Naive thymus-derived CD4-positive, alpha-beta T cell (primary cell): ENCODE results near the gene SDCCAG8. TPM values are rescaled to one million over a fixed set of nuclear protein-coding genes. Genes with fewer than 3 reads are reported as not detected.
"Not testable (repeated sequence)": the region's sequence is repeated elsewhere in the genome, so short reads cannot be mapped to it uniquely, and the experiment has no call there.

Experiments
- ATAC-seq: fragments of 150-1000 bp; cut with Tn5 transposase; 2 replicates; pipeline ENCODE4 v1.10.0; 2021; ENCODE audit warnings: mild to moderate bottlenecking, moderate library complexity
- CTCF ChIA-PET: fragments of 350-600 bp; sonication (Branson Sonifier 250); formaldehyde crosslinking; loops from one replicate; lab custom pipeline; 2021; ENCODE audit warnings: antibody characterized with exemption; lab: Charles Lee
- POLR2A ChIA-PET: fragments of 350-600 bp; sonication (Branson Sonifier 250); formaldehyde crosslinking; loops from one replicate; lab custom pipeline; 2021; ENCODE audit warnings: antibody characterized with exemption, inconsistent platforms; lab: Charles Lee
- DNase-seq, 9 donors: peaks; one replicate each; pipeline versions ENCODE4 v3.0.0 to v3.0.0-alpha.2; 2020 to 2022; ENCODE audit warnings: mixed read lengths in 1 of 9
- H3K27ac ChIP-seq: one replicate; pipeline ENCODE4 v1.7.0; 2013; ENCODE audit warnings: mild to moderate bottlenecking, low read depth, low read length, moderate library complexity
- H3K27me3 ChIP-seq, 2 donors: one replicate each; pipeline ENCODE4 v1.7.0; 2013; ENCODE audit warnings: low read length in 2 of 2, mild to moderate bottlenecking in 2 of 2, moderate library complexity in 2 of 2; ENCODE audit not compliant: control insufficient read depth in 2 of 2, insufficient read depth in 2 of 2
- H3K36me3 ChIP-seq, 3 experiments: 1 replicate in 2 of 3; 2 replicates in 1 of 3; pipeline ENCODE4 v1.7.0; 2013; ENCODE audit warnings: low read length in 3 of 3, mild to moderate bottlenecking in 3 of 3, moderate library complexity in 1 of 3; ENCODE audit not compliant: insufficient read depth in 3 of 3, control insufficient read depth in 2 of 3
- H3K4me1 ChIP-seq, 2 donors: one replicate each; pipeline ENCODE4 v1.7.0; 2013; ENCODE audit warnings: low read length in 2 of 2, mild to moderate bottlenecking in 2 of 2, moderate library complexity in 1 of 2; ENCODE audit not compliant: control insufficient read depth in 2 of 2, insufficient read depth in 2 of 2
- H3K4me3 ChIP-seq: 2 replicates; pipeline ENCODE4 v1.7.0; 2013; ENCODE audit warnings: mild to moderate bottlenecking, low read length
- H3K9me3 ChIP-seq, 3 experiments: 1 replicate in 2 of 3; 2 replicates in 1 of 3; pipeline ENCODE4 v1.7.0; 2013; ENCODE audit warnings: low read length in 3 of 3; ENCODE audit not compliant: control insufficient read depth in 2 of 3
- H3K27ac Mint-ChIP-seq, 9 donors: one replicate each; pipeline ENCODE4 v1.8.0; 2020 to 2022; ENCODE audit warnings: mixed read lengths in 9 of 9, mild to moderate bottlenecking in 8 of 9, moderate library complexity in 5 of 9, inconsistent platforms in 2 of 9
- H3K27me3 Mint-ChIP-seq, 5 donors: one replicate each; pipeline ENCODE4 v1.8.0; 2021 to 2022; ENCODE audit warnings: mixed read lengths in 5 of 5, mild to moderate bottlenecking in 1 of 5
- H3K36me3 Mint-ChIP-seq, 5 donors: one replicate each; pipeline ENCODE4 v1.8.0; 2020 to 2022; ENCODE audit warnings: mixed read lengths in 5 of 5, mild to moderate bottlenecking in 3 of 5, inconsistent platforms in 1 of 5
- H3K4me1 Mint-ChIP-seq, 7 donors: one replicate each; pipeline ENCODE4 v1.8.0; 2020 to 2022; ENCODE audit warnings: mixed read lengths in 7 of 7, mild to moderate bottlenecking in 3 of 7, inconsistent platforms in 1 of 7
- H3K4me3 Mint-ChIP-seq, 10 donors: one replicate each; pipeline ENCODE4 v1.8.0; 2020 to 2022; ENCODE audit warnings: mild to moderate bottlenecking in 10 of 10, mixed read lengths in 10 of 10, moderate library complexity in 6 of 10, inconsistent platforms in 2 of 10
- H3K9me3 Mint-ChIP-seq, 11 donors: one replicate each; pipeline ENCODE4 v1.8.0; 2020 to 2022; ENCODE audit warnings: mixed read lengths in 11 of 11, mild to moderate bottlenecking in 4 of 11, inconsistent platforms in 1 of 11, moderate library complexity in 1 of 11
- intact Hi-C, 2 donors: fragments of 100-400 bp; cut with micrococcal nuclease; formaldehyde crosslinking; loops; one replicate each; pipeline ENCODE4 v1.15.1; 2023
- polyA plus RNA-seq, 2 donors: library from polyadenylated mRNA; unstranded; fragments of 300-500 nt; fragmentation: Illumina TruSeq; gene quantifications; one replicate each; pipeline ENCODE4 v1.2.3, GENCODE V29; 2021
- total RNA-seq, 6 experiments: library from RNA in 5 of 6; stranded (reverse) in 5 of 6; gene quantifications; 1 replicate in 5 of 6; 2 replicates in 1 of 6; pipeline ENCODE4 v1.2.3 and lab custom pipeline; 2021 to 2026

Gene SDCCAG8
- 10 to 100 TPM; 26.0 to 45.2 (median 41.4) TPM for total RNA-seq
- 10 to 100 TPM; 30.3 to 39.1 TPM for polyA plus RNA-seq
- total RNA-seq (lab: John Stamatoyannopoulos, UW) = 42.8 reads per million, percentile 68 among the genes with 10 or more reads in this experiment

GRCh38 chr1:243255791-243256512, at the start of gene SDCCAG8:
TSS of gene SDCCAG8 (plus strand) at chr1:243256041. CDS start at chr1:243256174, 133 bp downstream.
- H3K4me3 ChIP-seq = peak within 1 kb of the TSS; percentile 94
- peak within 1 kb of the TSS; percentile 99 to 100 (median 100) for H3K27ac Mint-ChIP-seq
- peak within 1 kb of the TSS; percentile 97 to 100 (median 100) for H3K4me3 Mint-ChIP-seq
- DNase-seq = peak; percentile 75 to 97 (median 94)
- peaks cover 0 to 5% (median 5%) of the 10 kb centered on the region in 5 donors for H3K36me3 Mint-ChIP-seq
- H3K9me3 ChIP-seq = no peaks in the 10 kb centered on the region
- H3K27me3 ChIP-seq = no peaks in the 10 kb centered on the region
- intact Hi-C loops = loop anchor here (1.0 to 10.0 kb wide), 26 partner anchors 16 to 1737 kb away; partner anchors contain the start of genes CHML (in 2 of the 2), COX20 (in 2 of the 2), FH (in 2 of the 2) and OPN3 (in 2 of the 2)
- peaks cover 19 to 66% (median 51%) of the 10 kb centered on the region in 7 donors for H3K4me1 Mint-ChIP-seq
- peaks cover 0 to 4% (median 0%) of the 10 kb centered on the region in 11 donors for H3K9me3 Mint-ChIP-seq
- CTCF ChIA-PET = interaction anchor here (0.6 to 0.7 kb wide), 3 partner anchors 11 to 79 kb away, joined by 3 to 4 read pairs (median 3); no protein-coding TSS in a partner anchor
- peaks cover 0 to 3% (median 0%) of the 10 kb centered on the region in 5 donors for H3K27me3 Mint-ChIP-seq
- H3K36me3 ChIP-seq = peaks cover 0 to 12% (median 0%) of the 10 kb centered on the region in 3 experiments
- POLR2A ChIA-PET = interaction anchor here (0.5 to 2.4 kb wide), 21 partner anchors 8 to 1737 kb away, joined by 3 to 11 read pairs (median 4); partner anchors contain the start of genes ADSS2, CATSPERE and FH
- H3K4me1 ChIP-seq = peaks cover 13 to 22% of the 10 kb centered on the region in 2 donors
- peak; percentile 85 for ATAC-seq
- H3K27ac ChIP-seq = peak within 1 kb of the TSS; percentile 96

GRCh38 chr1:243211984-243212383, 43.9 kb upstream of the SDCCAG8 start:
- ATAC-seq, H3K9me3 ChIP-seq, H3K27ac ChIP-seq, H3K27me3 Mint-ChIP-seq, H3K9me3 Mint-ChIP-seq, H3K4me1 Mint-ChIP-seq, CTCF ChIA-PET, DNase-seq, H3K36me3 ChIP-seq, H3K4me3 Mint-ChIP-seq, H3K27ac Mint-ChIP-seq, H3K27me3 ChIP-seq, H3K4me1 ChIP-seq, POLR2A ChIA-PET, H3K4me3 ChIP-seq: not testable (repeated sequence)
- peaks cover 6 to 28% (median 13%) of the 10 kb centered on the region in 5 donors for H3K36me3 Mint-ChIP-seq
- intact Hi-C loops = loop anchor here in 1 of 2 donors (2.0 kb wide), 1 partner anchor 43 kb away; the partner anchor contains the start of gene CEP170

- Histone ChIP-seq H3K36me3 (no peaks in the 10 kb centered on the region), H3K4me3 (no peak overlapping the region), H3K9me3 (no peaks in the 10 kb centered on the region), H3K4me1 (no peaks in the 10 kb centered on the region), H3K27ac (no peak overlapping the region), H3K27me3 (no peaks in the 10 kb centered on the region)
- H3K4me3 Mint-ChIP-seq = no peak overlapping the region
- intact Hi-C loops = loop anchor here in 1 of 2 donors (2.0 kb wide), 1 partner anchor 42 kb away; the partner anchor contains the start of gene CEP170
- ATAC-seq = no peak
- H3K9me3 Mint-ChIP-seq = peaks cover 0 to 2% (median 0%) of the 10 kb centered on the region in 11 donors
- no peaks in the 10 kb centered on the region for H3K27me3 Mint-ChIP-seq
- peaks cover 10 to 38% (median 19%) of the 10 kb centered on the region in 5 donors for H3K36me3 Mint-ChIP-seq
- peaks cover 0 to 11% (median 0%) of the 10 kb centered on the region in 7 donors for H3K4me1 Mint-ChIP-seq
- peak overlapping the region in 1 of 9 donors; percentile 31 for H3K27ac Mint-ChIP-seq
- DNase-seq = no peak
- POLR2A ChIA-PET = no interaction called here
- CTCF ChIA-PET = interaction anchor here (0.6 kb wide), 1 partner anchor 137 kb away, joined by 4 read pairs; no protein-coding TSS in a partner anchor
Observed at GRCh38 chr1:243213045-243213787, 42.6 kb upstream of the SDCCAG8 start.

DNA sequence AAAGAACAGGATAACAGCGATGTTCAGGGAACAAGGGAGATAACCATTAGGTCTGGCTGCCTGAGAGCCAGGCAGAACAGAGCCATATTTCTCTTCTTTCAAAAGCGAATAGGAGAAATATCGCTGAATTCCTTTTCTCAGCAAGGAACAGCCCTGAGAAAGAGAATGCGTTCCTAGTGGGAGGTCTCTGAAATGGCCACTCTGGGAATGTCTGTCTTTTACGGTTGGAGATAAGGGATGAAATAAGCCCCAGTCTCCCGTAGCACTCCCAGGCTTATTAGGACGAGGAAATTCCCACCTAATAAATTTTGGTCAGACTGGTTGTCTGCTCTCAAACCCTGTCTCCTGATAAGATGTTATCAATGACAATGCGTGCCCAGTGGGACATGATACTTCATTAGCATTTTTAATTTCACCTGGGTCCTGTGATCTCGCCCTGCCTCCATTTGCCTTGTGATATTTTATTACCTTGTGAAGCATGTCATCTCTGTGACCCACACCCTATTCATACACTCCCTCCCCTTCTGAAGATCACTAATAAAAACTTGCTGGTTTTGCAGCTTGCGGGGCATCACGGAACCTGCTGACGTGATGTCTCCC, 40.5 kb upstream of the SDCCAG8 start:
- H3K4me1 ChIP-seq, H3K9me3 ChIP-seq, H3K27me3 ChIP-seq, H3K27ac ChIP-seq, H3K4me3 Mint-ChIP-seq, H3K4me3 ChIP-seq, H3K27ac Mint-ChIP-seq, POLR2A ChIA-PET, ATAC-seq, H3K36me3 ChIP-seq, CTCF ChIA-PET, intact Hi-C loops, H3K27me3 Mint-ChIP-seq, H3K9me3 Mint-ChIP-seq, DNase-seq: not testable (repeated sequence)
- Mint-ChIP-seq H3K4me1 (peaks cover 0 to 18% (median 5%) of the 10 kb centered on the region in 7 donors), H3K36me3 (peaks cover 15 to 52% (median 31%) of the 10 kb centered on the region in 5 donors)

DNA sequence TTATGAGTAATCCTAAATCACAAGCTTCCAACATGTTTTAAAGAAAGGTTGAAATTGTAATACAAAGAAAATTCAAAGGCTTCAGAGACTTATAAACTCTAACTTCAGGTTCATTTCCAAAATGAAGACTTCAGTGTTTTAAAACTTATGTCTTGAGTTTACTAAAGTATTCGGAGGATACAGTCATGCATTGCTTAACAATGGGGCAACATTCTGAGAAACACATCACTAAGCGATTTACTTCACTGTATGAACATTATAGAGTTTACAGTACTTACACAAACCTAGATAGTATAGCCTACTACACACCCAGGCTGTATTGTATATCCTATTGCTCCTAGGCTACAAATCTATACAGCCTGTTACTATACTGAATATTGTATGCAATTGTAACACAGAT, 39.1 kb upstream of the SDCCAG8 start:
- H3K36me3 Mint-ChIP-seq = peaks cover 19 to 63% (median 45%) of the 10 kb centered on the region in 5 donors
- H3K27ac ChIP-seq = no peak overlapping the region
- H3K27me3 Mint-ChIP-seq = no peaks in the 10 kb centered on the region
- H3K27me3 ChIP-seq = no peaks in the 10 kb centered on the region
- intact Hi-C loops = loop anchor here in 1 of 2 donors (2.0 kb wide), 1 partner anchor 16 kb away; no protein-coding TSS in a partner anchor
- POLR2A ChIA-PET = no interaction called here
- CTCF ChIA-PET = no interaction called here
- peaks cover 0 to 18% (median 5%) of the 10 kb centered on the region in 7 donors for H3K4me1 Mint-ChIP-seq
- no peak for DNase-seq
- no peaks in the 10 kb centered on the region for H3K9me3 ChIP-seq
- H3K4me3 Mint-ChIP-seq = no peak overlapping the region
- H3K9me3 Mint-ChIP-seq = peaks cover 0 to 4% (median 0%) of the 10 kb centered on the region in 11 donors
- no peak overlapping the region for H3K27ac Mint-ChIP-seq
- no peak overlapping the region for H3K4me3 ChIP-seq
- H3K36me3 ChIP-seq = peaks cover 0 to 22% (median 4%) of the 10 kb centered on the region in 3 experiments
- H3K4me1 ChIP-seq = no peaks in the 10 kb centered on the region
- ATAC-seq = no peak

DNA sequence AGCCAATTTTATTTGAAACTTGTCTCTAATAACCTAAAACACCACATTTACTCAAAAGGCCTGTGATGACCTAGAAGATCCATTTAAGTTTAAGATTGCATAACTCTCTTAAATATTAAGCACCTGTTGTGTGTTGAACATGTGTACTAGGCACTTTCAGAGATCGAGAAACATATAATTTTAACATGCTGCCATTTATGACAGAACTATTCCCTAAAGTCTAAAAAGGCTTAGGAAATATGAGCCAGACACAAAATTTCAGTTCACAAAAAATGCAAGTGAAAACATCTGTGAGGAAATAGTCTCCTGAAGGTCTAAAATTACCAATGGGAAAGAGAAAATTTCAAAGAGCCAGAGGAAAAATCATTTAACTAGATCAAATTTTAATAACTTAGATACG, 38.5 kb upstream of the SDCCAG8 start:
- CTCF ChIA-PET = no interaction called here
- Histone ChIP-seq H3K4me1 (no peaks in the 10 kb centered on the region), H3K36me3 (peaks cover 0 to 25% (median 4%) of the 10 kb centered on the region in 3 experiments), H3K27me3 (no peaks in the 10 kb centered on the region), H3K4me3 (no peak overlapping the region), H3K9me3 (no peaks in the 10 kb centered on the region), H3K27ac (no peak overlapping the region)
- POLR2A ChIA-PET = no interaction called here
- Mint-ChIP-seq H3K36me3 (peaks cover 21 to 67% (median 47%) of the 10 kb centered on the region in 5 donors), H3K27me3 (no peaks in the 10 kb centered on the region), H3K9me3 (peaks cover 0 to 4% (median 0%) of the 10 kb centered on the region in 11 donors), H3K4me3 (no peak overlapping the region), H3K27ac (no peak overlapping the region), H3K4me1 (peaks cover 0 to 18% (median 5%) of the 10 kb centered on the region in 7 donors)
- intact Hi-C loops = loop anchor here in 1 of 2 donors (2.0 kb wide), 1 partner anchor 15 kb away; no protein-coding TSS in a partner anchor
- DNase-seq = no peak
- no peak for ATAC-seq
